ENCODE measurements around the gene NAA35.

DNA sequence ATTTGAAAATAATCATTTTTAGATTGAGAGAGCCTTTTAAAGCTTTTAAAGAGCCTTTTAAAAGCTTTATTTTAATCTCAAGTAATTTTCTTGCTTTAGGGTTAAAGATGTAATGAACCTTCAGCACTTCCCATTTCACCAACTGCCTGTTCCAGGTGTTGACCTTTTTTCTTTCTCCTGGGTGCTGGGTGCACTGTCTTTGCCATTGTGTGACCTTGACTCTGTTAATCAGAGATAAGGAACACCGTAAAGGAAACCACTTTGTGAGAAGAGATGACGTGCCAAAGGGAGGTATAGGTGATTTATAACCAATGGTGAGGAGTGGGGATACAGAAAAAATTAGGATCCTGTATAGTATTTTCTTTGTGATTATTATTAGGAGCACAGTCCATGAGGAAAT lies 68.2 kb downstream of the NAA35 start:
- TF ChIP-seq, protein P1, sequence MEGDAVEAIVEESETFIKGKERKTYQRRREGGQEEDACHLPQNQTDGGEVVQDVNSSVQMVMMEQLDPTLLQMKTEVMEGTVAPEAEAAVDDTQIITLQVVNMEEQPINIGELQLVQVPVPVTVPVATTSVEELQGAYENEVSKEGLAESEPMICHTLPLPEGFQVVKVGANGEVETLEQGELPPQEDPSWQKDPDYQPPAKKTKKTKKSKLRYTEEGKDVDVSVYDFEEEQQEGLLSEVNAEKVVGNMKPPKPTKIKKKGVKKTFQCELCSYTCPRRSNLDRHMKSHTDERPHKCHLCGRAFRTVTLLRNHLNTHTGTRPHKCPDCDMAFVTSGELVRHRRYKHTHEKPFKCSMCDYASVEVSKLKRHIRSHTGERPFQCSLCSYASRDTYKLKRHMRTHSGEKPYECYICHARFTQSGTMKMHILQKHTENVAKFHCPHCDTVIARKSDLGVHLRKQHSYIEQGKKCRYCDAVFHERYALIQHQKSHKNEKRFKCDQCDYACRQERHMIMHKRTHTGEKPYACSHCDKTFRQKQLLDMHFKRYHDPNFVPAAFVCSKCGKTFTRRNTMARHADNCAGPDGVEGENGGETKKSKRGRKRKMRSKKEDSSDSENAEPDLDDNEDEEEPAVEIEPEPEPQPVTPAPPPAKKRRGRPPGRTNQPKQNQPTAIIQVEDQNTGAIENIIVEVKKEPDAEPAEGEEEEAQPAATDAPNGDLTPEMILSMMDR (conservative IDR thresholded peaks at IDR 0.05; ENCODE audit: low read length), result no peak
- TF ChIP-seq EZH2phosphoT487 (IDR thresholded peaks at IDR 0.05; ENCODE audit: borderline replicate concordance, low read depth, low read length), result no peak

Data from OCI-LY7 (cell line).